Skin epidermis (tissue), 12 donors: ENCODE measurements around the gene LRP11.
A peak's percentile ranks its signal among the peaks of the same experiment; 100 is the strongest.

Experiments
- H3K27ac ChIP-seq, 21 experiments: fragments of 200-600 bp; sonication (generic) in 11 of 21; one replicate each; pipeline ENCODE4 v1.5.0; 2020; ENCODE audit warnings: mild to moderate bottlenecking in 3 of 21, inconsistent platforms in 2 of 21, moderate library complexity in 2 of 21
- H3K4me3 ChIP-seq, 7 experiments: fragments of 200-600 bp; sonication (generic) in 2 of 7; one replicate each; pipeline ENCODE4 v1.5.0; 2020; ENCODE audit warnings: inconsistent platforms in 2 of 7, mild to moderate bottlenecking in 2 of 7, moderate library complexity in 1 of 7

LRP11 gene

GRCh38 chr6:149877659-149878058 is 13.5 kb upstream of the LRP11 start:
- no peak overlapping the region for H3K4me3 ChIP-seq
- H3K27ac ChIP-seq, result no peak overlapping the region

GRCh38 chr6:149876241-149876933 is 12.2 kb upstream of the LRP11 start:
- peak overlapping the region in 2 of 21 experiments; percentile 1 to 26 for H3K27ac ChIP-seq
- no peak overlapping the region for H3K4me3 ChIP-seq

GRCh38 chr6:149872233-149872632 is 8.1 kb upstream of the LRP11 start:
- H3K27ac ChIP-seq, result no peak overlapping the region
- no peak overlapping the region for H3K4me3 ChIP-seq

DNA sequence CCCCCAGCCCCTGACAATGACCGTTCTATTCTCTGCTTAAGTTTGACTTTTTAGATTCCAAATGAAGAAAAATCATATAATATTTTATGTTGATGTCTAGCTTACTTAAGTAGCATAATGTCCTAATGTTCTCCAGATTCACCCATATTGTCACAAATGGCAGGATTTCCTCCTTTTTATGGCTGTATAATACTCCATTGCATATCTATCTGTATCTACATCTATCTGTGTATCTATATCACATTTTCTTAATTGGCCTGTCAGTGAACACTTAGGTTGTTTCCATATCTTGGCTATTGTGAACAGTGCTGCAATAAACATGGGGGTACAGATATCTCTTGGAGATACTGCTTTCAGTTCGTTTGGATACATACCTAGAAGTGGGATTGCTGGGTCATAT is 7.0 kb upstream of the LRP11 start:
- no peak overlapping the region for H3K27ac ChIP-seq

DNA sequence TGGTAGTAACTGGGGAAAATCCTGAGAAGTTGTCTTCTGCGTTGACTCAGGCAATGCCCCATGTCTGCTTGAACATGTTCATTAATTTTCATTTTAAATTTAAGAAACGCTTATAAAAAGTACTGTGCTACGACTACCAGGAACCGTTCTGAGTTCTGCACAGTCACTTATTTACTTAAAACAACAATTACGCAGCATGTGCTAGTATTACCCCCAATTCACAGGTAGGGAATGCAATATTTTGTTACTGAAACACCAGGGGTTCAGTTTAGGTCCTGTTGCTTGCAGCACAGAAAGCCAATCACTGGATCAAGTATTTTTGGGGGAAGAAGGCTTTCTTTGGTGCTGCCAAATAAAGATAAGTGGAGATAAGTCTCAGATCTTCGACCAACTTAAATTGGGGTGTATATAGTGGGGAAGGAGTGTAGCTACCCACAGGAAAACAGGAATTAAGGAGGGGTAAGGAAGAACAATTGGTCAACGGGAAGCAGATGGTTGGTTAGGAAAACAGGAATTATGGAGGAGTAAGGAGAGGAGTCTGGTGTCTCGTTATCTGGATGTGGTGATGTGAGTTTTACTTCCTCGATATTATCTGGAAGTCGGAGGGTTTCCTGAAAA is 5.2 kb upstream of the LRP11 start:
- Histone ChIP-seq H3K27ac (no peak overlapping the region), H3K4me3 (no peak overlapping the region)

More for the DNA sequence above, 7.0 kb upstream of the LRP11 start:
- H3K4me3 ChIP-seq, result no peak overlapping the region

- no peak overlapping the region for H3K4me3 ChIP-seq
- no peak overlapping the region for H3K27ac ChIP-seq
These were observed 3.9 kb upstream of the LRP11 start for GRCh38 chr6:149867876-149868640.

DNA sequence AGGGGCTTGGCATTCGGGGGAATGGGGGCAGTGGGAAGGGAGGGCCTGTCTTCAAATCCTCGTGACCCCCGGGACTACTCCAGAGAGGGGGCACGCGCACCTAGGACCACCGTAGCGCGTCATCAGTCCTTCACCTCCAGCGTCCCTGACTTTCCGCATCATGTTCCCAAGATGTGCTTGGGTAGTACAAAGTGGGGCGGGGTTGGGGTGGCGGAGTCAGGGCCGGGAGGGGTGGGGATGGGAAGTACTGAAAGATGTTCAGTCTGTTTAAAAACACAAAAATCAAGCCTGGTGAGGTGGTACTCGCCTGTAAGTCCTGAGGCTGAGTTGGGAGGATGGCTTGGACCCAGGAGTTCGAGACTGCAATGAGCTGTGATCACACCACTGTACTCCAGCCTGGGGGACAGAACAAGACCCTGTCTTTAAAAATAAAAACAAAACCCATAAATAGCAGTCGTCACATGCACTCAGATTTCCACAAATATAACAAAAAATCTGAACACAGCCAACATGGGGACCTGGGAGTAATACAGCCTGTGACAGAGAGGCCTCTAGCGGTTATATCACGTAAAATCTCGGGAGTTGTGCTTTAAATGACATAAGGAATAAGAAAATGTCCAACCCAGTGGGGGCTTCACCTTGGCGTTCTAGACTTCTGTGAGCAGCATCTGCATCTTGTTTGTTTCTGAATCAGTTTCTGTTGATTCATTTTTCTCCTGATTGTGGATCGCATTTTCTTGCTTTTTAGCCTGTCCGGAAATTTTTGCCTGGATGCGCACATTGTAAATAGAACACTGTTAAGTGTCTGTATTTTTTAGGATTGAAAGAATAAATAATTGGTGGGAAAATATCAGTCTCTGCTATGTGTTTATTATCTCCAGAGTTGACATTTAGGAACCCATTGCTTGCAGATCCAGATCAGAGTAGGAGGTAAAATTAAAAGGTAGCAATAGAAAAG is 698 bp upstream of the LRP11 start:
- H3K27ac ChIP-seq, result peak overlapping the region; percentile 15 to 90 (median 83)
- H3K4me3 ChIP-seq, result peak overlapping the region; percentile 59 to 89 (median 69)

- Histone ChIP-seq H3K27ac (peak overlapping the region; percentile 45 to 90 (median 83)), H3K4me3 (peak overlapping the region; percentile 59 to 89 (median 69))
These were observed 1.0 kb downstream of the LRP11 start for GRCh38 chr6:149862922-149863697.

DNA sequence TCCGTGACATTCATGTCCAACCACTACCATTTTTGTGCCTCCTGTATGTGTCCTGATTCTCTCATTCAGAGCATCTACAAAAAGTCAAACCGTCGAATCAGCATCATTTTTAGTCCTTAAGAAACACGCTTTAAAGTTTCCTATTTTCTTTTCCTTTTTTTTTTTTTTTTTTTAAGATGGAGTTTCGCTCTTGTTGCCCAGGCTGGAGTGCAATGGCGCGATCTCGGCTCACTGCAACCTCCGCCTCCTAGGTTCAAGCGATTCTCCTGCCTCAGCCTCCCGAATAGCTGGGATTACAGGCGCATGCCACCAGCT is 1.8 kb downstream of the LRP11 start:
- Histone ChIP-seq H3K27ac (peak overlapping the region in 16 of 21 experiments; percentile 68 to 90 (median 84)), H3K4me3 (peak overlapping the region; percentile 59 to 89 (median 69))

DNA sequence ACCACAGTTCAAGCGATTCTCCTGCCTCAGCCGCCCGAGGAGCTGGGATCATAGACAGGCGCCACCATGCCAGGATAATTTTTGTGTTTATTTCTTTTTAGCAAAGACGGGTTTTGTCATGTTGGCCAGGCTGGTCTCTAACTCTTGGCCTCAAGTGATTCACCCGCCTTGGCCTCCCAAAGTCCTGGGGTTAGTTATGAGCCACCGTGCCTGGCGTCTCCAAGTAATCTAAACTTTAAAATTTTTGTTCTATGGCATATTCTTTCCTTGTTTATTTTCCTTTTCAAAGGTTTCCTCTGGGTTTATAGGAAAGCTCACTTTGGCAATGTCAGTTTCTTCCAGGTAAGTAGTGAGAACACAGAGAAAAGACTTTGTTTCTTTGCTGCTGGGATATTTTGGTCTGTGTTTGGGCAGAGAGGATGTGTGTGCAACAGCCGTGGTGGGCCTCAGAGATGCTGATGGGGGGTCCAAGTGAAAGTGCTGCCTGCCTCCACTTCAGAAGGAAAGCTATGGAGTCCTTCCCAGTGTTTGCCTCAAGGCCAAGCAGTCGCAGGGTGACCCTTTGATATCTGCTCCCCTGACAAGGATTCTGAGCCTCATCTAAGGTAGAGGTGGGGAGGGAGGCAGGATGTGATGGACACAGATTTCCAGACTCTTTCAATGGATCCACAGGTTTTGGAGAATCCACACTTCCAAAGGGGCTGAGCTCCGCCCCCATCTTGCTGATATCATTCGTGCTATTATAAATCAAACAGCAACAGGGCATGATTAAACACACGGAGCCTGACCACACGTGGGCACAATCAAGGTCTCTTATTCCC is 2.3 kb downstream of the LRP11 start:
- H3K27ac ChIP-seq, result no peak overlapping the region
- no peak overlapping the region for H3K4me3 ChIP-seq

DNA sequence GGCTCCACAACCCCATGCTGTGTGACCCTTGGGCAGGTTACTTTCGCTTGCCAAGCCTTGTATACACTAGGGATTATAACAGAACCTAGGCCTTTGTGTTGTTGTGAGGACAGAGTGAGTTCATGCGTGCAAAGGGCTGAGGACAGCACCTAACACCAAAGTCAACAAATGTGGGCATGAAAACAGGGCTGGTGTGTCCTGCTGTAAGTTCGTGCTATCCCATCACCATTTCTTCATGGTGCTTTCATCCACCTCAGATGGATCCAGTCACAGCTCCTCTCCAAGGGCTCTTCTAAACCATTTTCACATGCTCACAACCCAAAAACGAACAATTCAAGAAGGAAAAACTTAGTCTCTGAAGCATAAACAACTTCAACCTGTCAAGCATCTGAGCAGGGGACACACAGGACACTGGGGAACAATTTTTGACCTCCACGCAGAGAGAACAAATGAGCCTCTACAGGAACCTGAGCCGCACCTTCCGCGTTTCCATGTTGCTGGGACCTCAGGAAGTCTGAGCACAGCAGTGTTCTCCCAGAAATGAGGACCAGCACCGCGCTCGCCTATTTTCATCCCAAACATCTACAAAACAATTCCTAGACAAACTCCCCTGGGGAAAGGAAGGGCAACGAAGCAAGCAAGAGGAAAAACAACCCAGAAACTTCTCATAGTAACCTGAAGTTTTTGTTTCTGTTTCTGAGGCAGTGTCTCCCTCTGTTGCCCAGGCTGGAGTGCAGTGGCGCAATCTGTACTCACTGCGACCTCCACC is 3.1 kb downstream of the LRP11 start:
- Histone ChIP-seq H3K27ac (no peak overlapping the region), H3K4me3 (no peak overlapping the region)

DNA sequence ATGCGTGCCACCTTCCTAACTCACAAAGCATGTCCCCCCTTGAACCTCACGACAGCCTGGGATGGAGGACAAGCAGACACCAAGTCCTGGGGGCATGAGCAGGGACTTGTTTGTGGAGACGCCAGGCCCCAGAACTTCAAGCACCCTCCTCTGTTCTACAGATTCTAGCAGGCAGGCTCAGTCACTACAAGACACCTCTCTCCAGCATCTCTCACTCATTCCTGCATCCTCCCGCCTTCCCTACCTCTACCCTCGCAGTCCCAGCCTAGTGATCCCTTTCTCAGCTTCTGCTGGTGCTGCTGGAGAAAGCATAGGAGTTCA is 3.7 kb downstream of the LRP11 start:
- H3K4me3 ChIP-seq, result no peak overlapping the region
- no peak overlapping the region for H3K27ac ChIP-seq

- H3K4me3 ChIP-seq, result no peak overlapping the region
- no peak overlapping the region for H3K27ac ChIP-seq
These were observed 4.2 kb downstream of the LRP11 start for GRCh38 chr6:149859938-149860337.

DNA sequence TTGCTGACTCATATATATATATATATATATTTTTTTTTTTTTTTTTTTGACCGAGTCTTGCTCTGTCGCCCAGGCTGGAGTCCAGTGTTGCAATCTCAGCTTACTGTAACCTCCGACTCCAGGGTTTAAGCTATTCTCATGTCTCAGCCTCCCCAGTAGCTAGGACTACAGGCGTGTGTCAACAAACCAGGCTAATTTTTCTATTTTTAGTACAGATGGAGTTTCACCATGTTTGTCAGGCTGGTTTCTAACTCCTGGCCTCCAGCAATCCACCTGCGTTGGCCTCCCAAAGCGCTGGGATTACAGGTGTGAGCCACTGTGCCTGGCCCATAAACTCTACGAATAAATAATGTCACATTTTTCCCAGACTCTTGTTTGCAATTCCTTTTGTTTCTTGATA is 4.8 kb downstream of the LRP11 start:
- Histone ChIP-seq H3K27ac (no peak overlapping the region), H3K4me3 (no peak overlapping the region)

- Histone ChIP-seq H3K4me3 (no peak overlapping the region), H3K27ac (peak overlapping the region in 7 of 21 experiments; percentile 11 to 76 (median 48))
These were observed 6.6 kb downstream of the LRP11 start for GRCh38 chr6:149857541-149857940.

DNA sequence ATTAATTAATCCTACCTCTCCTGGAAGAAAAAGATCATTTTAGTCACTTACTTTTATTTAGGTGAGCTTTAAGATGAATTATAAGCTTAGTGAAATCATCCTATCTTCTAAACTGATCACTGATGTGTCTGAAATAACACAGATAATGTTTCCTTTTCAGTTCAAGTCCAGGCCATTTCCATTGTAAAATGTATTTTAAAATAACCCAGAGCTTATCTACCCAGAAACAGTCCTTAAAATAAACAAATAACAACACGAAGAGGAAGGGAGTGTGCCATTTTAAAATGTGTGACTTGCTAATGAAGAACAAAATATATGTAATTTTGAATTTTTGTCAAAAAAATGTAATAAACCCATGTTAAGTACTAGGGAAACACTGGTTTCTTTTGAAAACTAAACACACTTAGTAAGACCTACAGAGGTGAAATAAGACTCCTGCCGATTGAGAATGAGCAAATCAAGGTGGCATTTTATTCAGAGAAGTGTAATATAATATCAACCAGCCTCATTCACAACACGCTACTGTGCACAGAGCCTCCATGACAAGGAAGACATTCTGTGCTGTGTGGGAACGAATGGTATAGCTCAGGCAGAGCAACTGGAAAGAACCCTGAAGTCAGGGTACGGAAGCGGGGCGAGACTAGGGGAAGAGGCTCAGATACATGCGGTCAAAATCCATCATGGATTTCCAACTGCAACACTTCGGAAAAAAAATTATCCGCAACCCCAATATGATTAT is 7.7 kb downstream of the LRP11 start:
- Histone ChIP-seq H3K27ac (peak overlapping the region in 10 of 21 experiments; percentile 1 to 76 (median 54)), H3K4me3 (no peak overlapping the region)

DNA sequence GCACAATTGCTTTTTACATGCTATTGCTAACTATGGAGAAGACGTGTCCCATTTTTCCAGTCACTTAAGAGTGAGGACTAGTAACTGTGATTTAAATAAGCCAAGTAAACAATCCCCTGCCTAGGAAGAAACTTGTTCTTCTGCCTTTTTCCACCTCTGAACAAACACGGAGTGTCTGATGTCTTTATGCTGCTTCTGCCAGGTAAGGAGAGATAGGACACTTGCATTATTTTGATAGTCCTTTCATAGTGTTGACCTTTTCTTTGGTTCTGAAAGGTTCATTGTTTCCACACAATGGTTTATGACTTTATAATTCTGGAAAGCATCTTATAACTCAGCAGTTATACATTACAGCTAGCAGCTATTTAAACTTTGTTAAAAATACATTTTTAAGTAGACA is 8.4 kb downstream of the LRP11 start:
- peak overlapping the region in 18 of 21 experiments; percentile 4 to 76 (median 46) for H3K27ac ChIP-seq

More for the DNA sequence above, 8.4 kb downstream of the LRP11 start:
- H3K4me3 ChIP-seq, result no peak overlapping the region
